ENCODE measurements around the gene BRK1.

DNA sequence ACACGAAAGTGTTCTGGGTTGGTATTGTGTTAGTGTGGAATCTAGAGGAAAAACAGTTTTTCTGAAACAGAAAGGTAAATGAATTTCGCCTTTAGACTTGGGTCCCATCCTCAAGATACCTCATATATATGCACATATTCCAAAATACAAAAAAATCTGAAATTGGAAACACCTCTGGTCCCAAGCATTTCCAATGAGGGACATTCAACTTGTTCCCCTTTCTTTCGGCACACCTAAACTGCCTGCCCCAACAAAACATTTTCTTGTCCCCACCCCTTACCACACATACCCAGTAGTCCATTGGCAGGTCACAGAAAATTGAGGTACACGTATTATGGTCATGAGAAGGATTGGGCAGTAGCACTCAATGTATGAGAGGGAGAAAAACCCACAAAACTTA lies 40.2 kb downstream of the BRK1 start:
- TF ChIP-seq, protein P1, sequence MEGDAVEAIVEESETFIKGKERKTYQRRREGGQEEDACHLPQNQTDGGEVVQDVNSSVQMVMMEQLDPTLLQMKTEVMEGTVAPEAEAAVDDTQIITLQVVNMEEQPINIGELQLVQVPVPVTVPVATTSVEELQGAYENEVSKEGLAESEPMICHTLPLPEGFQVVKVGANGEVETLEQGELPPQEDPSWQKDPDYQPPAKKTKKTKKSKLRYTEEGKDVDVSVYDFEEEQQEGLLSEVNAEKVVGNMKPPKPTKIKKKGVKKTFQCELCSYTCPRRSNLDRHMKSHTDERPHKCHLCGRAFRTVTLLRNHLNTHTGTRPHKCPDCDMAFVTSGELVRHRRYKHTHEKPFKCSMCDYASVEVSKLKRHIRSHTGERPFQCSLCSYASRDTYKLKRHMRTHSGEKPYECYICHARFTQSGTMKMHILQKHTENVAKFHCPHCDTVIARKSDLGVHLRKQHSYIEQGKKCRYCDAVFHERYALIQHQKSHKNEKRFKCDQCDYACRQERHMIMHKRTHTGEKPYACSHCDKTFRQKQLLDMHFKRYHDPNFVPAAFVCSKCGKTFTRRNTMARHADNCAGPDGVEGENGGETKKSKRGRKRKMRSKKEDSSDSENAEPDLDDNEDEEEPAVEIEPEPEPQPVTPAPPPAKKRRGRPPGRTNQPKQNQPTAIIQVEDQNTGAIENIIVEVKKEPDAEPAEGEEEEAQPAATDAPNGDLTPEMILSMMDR (IDR thresholded peaks at IDR 0.05): no peak
- no peak for TF ChIP-seq POLR2A (IDR thresholded peaks at IDR 0.05; ENCODE audit: low read depth)
- no peak for TF ChIP-seq EP300 (IDR thresholded peaks at IDR 0.05)
- no peak for TF ChIP-seq POLR2AphosphoS5 (IDR thresholded peaks at IDR 0.05)

Data from esophagus muscularis mucosa (tissue), 4 donors.